ENCODE data around the gene STYXL1. TPM values are rescaled to one million over a fixed set of nuclear protein-coding genes. Genes with fewer than 3 reads are reported as not detected.

The STYXL1 gene
- total and polyA plus RNA-seq, 4 donors: 36.6 to 45.8 (median 41.3) TPM

DNA sequence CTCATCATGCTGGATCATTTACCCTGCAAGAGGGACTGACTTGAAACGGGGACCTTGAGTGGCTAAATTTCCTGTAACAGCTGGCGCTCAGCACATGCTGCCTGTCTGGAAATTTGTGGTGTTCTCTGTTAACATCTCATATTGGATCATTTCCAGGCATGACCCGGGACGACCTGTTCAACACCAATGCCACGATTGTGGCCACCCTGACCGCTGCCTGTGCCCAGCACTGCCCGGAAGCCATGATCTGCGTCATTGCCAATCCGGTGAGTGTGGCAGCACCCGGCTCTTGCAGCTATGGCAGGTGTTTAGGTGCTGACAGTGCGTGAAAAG is 10.0 kb upstream of the STYXL1 start:
- Histone ChIP-seq H3K4me3 (no peak overlapping the region), H3K9me3 (ENCODE audit: control insufficient read depth in 4 of 4, insufficient read depth in 3 of 4, low read length in 3 of 4) (no peaks in the 10 kb centered on the region), H3K27ac (ENCODE audit: low read depth in 1 of 2, low read length in 1 of 2) (no peak overlapping the region), H3K27me3 (ENCODE audit: control insufficient read depth in 3 of 3, insufficient read depth in 3 of 3, low read length in 2 of 3) (no peaks in the 10 kb centered on the region), H3K4me1 (ENCODE audit: control insufficient read depth in 5 of 5, insufficient read depth in 5 of 5, low read length in 5 of 5) (peaks cover 0 to 2% (median 0%) of the 10 kb centered on the region in 5 donors), H3K9ac (ENCODE audit: insufficient read depth in 1 of 2, low read length in 2 of 2) (no peak overlapping the region), H3K36me3 (ENCODE audit: control insufficient read depth in 4 of 4, insufficient read depth in 4 of 4, low read length in 4 of 4) (peaks cover 6 to 67% (median 41%) of the 10 kb centered on the region in 4 donors)
- 91 to 93% methylated on average over 11 of the region's 11 CpGs for WGBS, 2 donors
- TF ChIP-seq, protein P1, sequence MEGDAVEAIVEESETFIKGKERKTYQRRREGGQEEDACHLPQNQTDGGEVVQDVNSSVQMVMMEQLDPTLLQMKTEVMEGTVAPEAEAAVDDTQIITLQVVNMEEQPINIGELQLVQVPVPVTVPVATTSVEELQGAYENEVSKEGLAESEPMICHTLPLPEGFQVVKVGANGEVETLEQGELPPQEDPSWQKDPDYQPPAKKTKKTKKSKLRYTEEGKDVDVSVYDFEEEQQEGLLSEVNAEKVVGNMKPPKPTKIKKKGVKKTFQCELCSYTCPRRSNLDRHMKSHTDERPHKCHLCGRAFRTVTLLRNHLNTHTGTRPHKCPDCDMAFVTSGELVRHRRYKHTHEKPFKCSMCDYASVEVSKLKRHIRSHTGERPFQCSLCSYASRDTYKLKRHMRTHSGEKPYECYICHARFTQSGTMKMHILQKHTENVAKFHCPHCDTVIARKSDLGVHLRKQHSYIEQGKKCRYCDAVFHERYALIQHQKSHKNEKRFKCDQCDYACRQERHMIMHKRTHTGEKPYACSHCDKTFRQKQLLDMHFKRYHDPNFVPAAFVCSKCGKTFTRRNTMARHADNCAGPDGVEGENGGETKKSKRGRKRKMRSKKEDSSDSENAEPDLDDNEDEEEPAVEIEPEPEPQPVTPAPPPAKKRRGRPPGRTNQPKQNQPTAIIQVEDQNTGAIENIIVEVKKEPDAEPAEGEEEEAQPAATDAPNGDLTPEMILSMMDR (IDR thresholded peaks at IDR 0.05; ENCODE audit: control extremely low read depth, extremely low read depth): no peak
- DNase-seq: no peak
- ATAC-seq (ENCODE audit: insufficient read depth, low FRiP score): no peak

DNA sequence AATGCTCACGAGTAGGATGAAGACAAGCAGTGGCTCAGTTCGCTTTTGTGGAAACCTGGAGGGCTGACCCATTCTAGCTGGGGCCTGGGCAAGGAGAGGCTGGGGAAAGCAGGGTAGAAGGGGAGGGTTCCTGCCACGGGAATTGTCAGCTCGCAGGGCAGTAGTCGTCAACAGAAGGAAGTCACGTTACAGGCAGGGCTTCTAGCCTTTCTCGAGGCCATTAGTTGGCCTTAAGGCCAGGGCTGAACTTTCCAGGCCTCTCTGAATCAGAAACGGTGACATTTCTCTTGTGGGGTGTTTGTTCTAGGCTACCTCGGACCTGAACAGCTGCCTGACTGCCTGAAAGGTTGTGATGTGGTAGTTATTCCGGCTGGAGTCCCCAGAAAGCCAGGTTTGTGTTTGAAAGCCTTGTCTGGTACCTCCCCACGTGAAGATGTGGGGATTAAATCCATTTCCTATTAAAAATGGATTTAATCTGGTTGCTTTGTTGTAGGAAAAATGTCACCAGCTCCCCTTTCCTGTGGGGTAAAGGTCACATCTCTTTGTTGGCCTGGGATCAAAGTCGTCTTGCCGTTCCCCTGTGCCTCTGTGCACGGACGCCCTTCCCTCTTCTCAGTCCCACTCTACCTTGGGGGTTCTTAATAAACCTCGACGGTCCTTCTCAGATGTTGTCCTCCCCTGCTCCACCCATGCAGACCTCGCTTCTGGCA is 9.5 kb upstream of the STYXL1 start:
- no peak overlapping the region for H3K4me3 ChIP-seq
- TF ChIP-seq, protein P1 (IDR thresholded peaks at IDR 0.05; ENCODE audit: control extremely low read depth, extremely low read depth): no peak
- WGBS, 2 donors: 88 to 91% methylated on average over 18 of the region's 18 CpGs
- no peaks in the 10 kb centered on the region for H3K27me3 ChIP-seq (ENCODE audit: control insufficient read depth in 3 of 3, insufficient read depth in 3 of 3, low read length in 2 of 3)
- peaks cover 0 to 2% (median 0%) of the 10 kb centered on the region in 5 donors for H3K4me1 ChIP-seq (ENCODE audit: control insufficient read depth in 5 of 5, insufficient read depth in 5 of 5, low read length in 5 of 5)
- H3K36me3 ChIP-seq (ENCODE audit: control insufficient read depth in 4 of 4, insufficient read depth in 4 of 4, low read length in 4 of 4): peaks cover 6 to 63% (median 40%) of the 10 kb centered on the region in 4 donors
- ATAC-seq (ENCODE audit: insufficient read depth, low FRiP score) (no peak), DNase-seq (no peak)
- no peak overlapping the region for H3K27ac ChIP-seq (ENCODE audit: low read depth in 1 of 2, low read length in 1 of 2)
- H3K9ac ChIP-seq (ENCODE audit: insufficient read depth in 1 of 2, low read length in 2 of 2): no peak overlapping the region
- H3K9me3 ChIP-seq (ENCODE audit: control insufficient read depth in 4 of 4, insufficient read depth in 3 of 4, low read length in 3 of 4): no peaks in the 10 kb centered on the region

DNA sequence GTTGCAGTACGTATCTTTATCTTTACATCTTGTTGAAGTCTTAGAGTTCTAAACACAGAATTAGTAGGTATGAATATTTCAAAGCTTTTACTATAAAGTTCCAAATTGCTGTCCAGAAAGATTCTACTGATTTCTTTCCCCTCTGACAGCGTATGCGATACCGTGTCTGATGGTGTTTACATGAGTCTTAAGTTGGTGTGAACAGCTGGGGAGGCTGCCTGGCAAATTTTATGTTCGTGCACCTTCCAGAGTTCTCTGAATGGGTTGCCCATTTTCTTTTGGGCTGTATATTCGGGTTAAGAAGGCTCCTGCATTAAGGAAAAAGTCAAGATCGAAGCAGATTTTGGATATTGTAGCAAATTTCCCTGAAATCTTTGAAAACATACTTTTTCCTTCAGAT is 8.4 kb upstream of the STYXL1 start:
- Histone ChIP-seq H3K9ac (ENCODE audit: insufficient read depth in 1 of 2, low read length in 2 of 2) (no peak overlapping the region), H3K9me3 (ENCODE audit: control insufficient read depth in 4 of 4, insufficient read depth in 3 of 4, low read length in 3 of 4) (no peaks in the 10 kb centered on the region), H3K4me3 (no peak overlapping the region), H3K27me3 (ENCODE audit: control insufficient read depth in 3 of 3, insufficient read depth in 3 of 3, low read length in 2 of 3) (no peaks in the 10 kb centered on the region), H3K27ac (ENCODE audit: low read depth in 1 of 2, low read length in 1 of 2) (no peak overlapping the region), H3K4me1 (ENCODE audit: control insufficient read depth in 5 of 5, insufficient read depth in 5 of 5, low read length in 5 of 5) (peaks cover 0 to 2% (median 0%) of the 10 kb centered on the region in 5 donors), H3K36me3 (ENCODE audit: control insufficient read depth in 4 of 4, insufficient read depth in 4 of 4, low read length in 4 of 4) (peaks cover 6 to 56% (median 37%) of the 10 kb centered on the region in 4 donors)
- no peak for ATAC-seq (ENCODE audit: insufficient read depth, low FRiP score)
- WGBS, 2 donors: 86 to 89% methylated on average over 7 of the region's 7 CpGs
- no peak for DNase-seq
- TF ChIP-seq, protein P1 (IDR thresholded peaks at IDR 0.05; ENCODE audit: control extremely low read depth, extremely low read depth): no peak
